H9 (cell line): ENCODE measurements around the gene EFEMP1. TPM values are rescaled to one million over a fixed set of nuclear protein-coding genes. Genes with fewer than 3 reads are reported as not detected.

Experiments
- DNase-seq: peaks from one replicate; pipeline ENCODE4 v3.0.0-alpha.2; 2017
- H2AFZ ChIP-seq: one replicate; pipeline ENCODE4 v1.6.1; 2013; ENCODE audit warnings: mild to moderate bottlenecking, low read length, control low read depth, moderate library complexity
- H2AK5ac ChIP-seq: 2 replicates; pipeline ENCODE4 v1.6.1; 2013; ENCODE audit warnings: low read length, control low read depth, mixed read lengths; ENCODE audit not compliant: insufficient read length
- H2BK120ac ChIP-seq: one replicate; pipeline ENCODE4 v1.6.1; 2013; ENCODE audit warnings: low read depth, mild to moderate bottlenecking, low read length, control low read depth, inconsistent platforms; ENCODE audit not compliant: poor library complexity, severe bottlenecking
- H2BK12ac ChIP-seq: 2 replicates; pipeline ENCODE4 v1.6.1; 2013; ENCODE audit warnings: low read length, control low read depth, mixed read lengths, low read depth; ENCODE audit not compliant: insufficient read length
- H2BK15ac ChIP-seq: 2 replicates; pipeline ENCODE4 v1.6.1; 2013; ENCODE audit warnings: low read depth, low read length, control low read depth
- H2BK20ac ChIP-seq: one replicate; pipeline ENCODE4 v1.6.1; 2013; ENCODE audit warnings: low read depth, mild to moderate bottlenecking, low read length, control low read depth, inconsistent platforms; ENCODE audit not compliant: poor library complexity, severe bottlenecking
- H2BK5ac ChIP-seq: 2 replicates; pipeline ENCODE4 v1.6.1; 2013; ENCODE audit warnings: low read length, control low read depth, mixed read lengths; ENCODE audit not compliant: insufficient read length
- H3K14ac ChIP-seq: 2 replicates; pipeline ENCODE4 v1.6.1; 2013; ENCODE audit warnings: low read length, control low read depth; ENCODE audit not compliant: insufficient read depth
- H3K18ac ChIP-seq: 2 replicates; pipeline ENCODE4 v1.6.1; 2013; ENCODE audit warnings: low read depth, mild to moderate bottlenecking, mixed read lengths, low read length, control low read depth; ENCODE audit not compliant: insufficient read length
- H3K23ac ChIP-seq: 2 replicates; pipeline ENCODE4 v1.6.1; 2013; ENCODE audit warnings: low read length, control low read depth, mixed read lengths, low read depth; ENCODE audit not compliant: insufficient read length
- H3K23me2 ChIP-seq: 2 replicates; pipeline ENCODE4 v1.6.1; 2013; ENCODE audit warnings: low read depth, mild to moderate bottlenecking, mixed read lengths, low read length, control low read depth; ENCODE audit not compliant: insufficient read length, poor library complexity, severe bottlenecking
- H3K27ac ChIP-seq: 2 replicates; pipeline ENCODE4 v1.5.1; 2013; ENCODE audit warnings: low read length, control low read depth, mixed read lengths, low read depth; ENCODE audit not compliant: insufficient read length
- H3K27me3 ChIP-seq: 2 replicates; pipeline ENCODE4 v1.6.1; 2013; ENCODE audit warnings: low read length, control low read depth, inconsistent platforms; ENCODE audit not compliant: insufficient read depth
- H3K4ac ChIP-seq: 2 replicates; pipeline ENCODE4 v1.6.1; 2013; ENCODE audit warnings: low read depth, mild to moderate bottlenecking, control low read depth, inconsistent platforms, low read length, moderate library complexity
- H3K4me1 ChIP-seq: 2 replicates; pipeline ENCODE4 v1.6.1; 2013; ENCODE audit warnings: low read length, control low read depth, inconsistent platforms; ENCODE audit not compliant: insufficient read depth
- H3K4me2 ChIP-seq: 2 replicates; pipeline ENCODE4 v1.6.1; 2013; ENCODE audit warnings: low read length, control low read depth, mixed read lengths; ENCODE audit not compliant: insufficient read length, insufficient read depth
- H3K56ac ChIP-seq: 2 replicates; pipeline ENCODE4 v1.6.1; 2013; ENCODE audit warnings: low read depth, mild to moderate bottlenecking, mixed read lengths, low read length, control low read depth; ENCODE audit not compliant: insufficient read length
- H3K79me1 ChIP-seq: 2 replicates; pipeline ENCODE4 v1.6.1; 2013; ENCODE audit warnings: low read depth, mild to moderate bottlenecking, moderate library complexity, low read length, control low read depth, inconsistent platforms; ENCODE audit not compliant: insufficient read depth, poor library complexity, severe bottlenecking
- H3K79me2 ChIP-seq: 2 replicates; pipeline ENCODE4 v1.6.1; 2013; ENCODE audit warnings: low read length, control low read depth, inconsistent platforms; ENCODE audit not compliant: insufficient read depth
- H3K9ac ChIP-seq: 2 replicates; pipeline ENCODE4 v1.6.1; 2013; ENCODE audit warnings: low read length, control low read depth, mixed read lengths; ENCODE audit not compliant: insufficient read length; ENCODE audit errors: extremely low read depth
- H3K9me3 ChIP-seq: one replicate; pipeline ENCODE4 v1.6.1; 2013; ENCODE audit warnings: low read depth, low read length, inconsistent platforms; ENCODE audit not compliant: control insufficient read depth
- H3T11ph ChIP-seq: one replicate; pipeline ENCODE4 v1.6.1; 2013; ENCODE audit warnings: mild to moderate bottlenecking, low read length, control low read depth, inconsistent platforms
- H4K20me1 ChIP-seq: one replicate; pipeline ENCODE4 v1.6.1; 2013; ENCODE audit not compliant: control insufficient read depth, insufficient read length, insufficient read depth
- H4K5ac ChIP-seq: 2 replicates; pipeline ENCODE4 v1.6.1; 2013; ENCODE audit warnings: low read depth, mild to moderate bottlenecking, mixed read lengths, low read length, control low read depth; ENCODE audit not compliant: insufficient read length
- H4K8ac ChIP-seq: replicated peaks from 2 replicates; pipeline ENCODE4 v1.6.1; 2013; ENCODE audit warnings: low read length, control low read depth, mixed read lengths, low read depth; ENCODE audit not compliant: insufficient read length
- H4K91ac ChIP-seq: 2 replicates; pipeline ENCODE4 v1.6.1; 2013; ENCODE audit warnings: low read depth, mild to moderate bottlenecking, moderate library complexity, mixed read lengths, low read length, control low read depth; ENCODE audit not compliant: insufficient read length
- H3K27ac Mint-ChIP-seq, 3 experiments: 2 replicates in 2 of 3; 3 replicates in 1 of 3; pipeline ENCODE4 v1.8.0; 2020 to 2021; ENCODE audit warnings: mixed read lengths in 3 of 3, mild to moderate bottlenecking in 1 of 3, moderate library complexity in 1 of 3
- H3K27me3 Mint-ChIP-seq: 2 replicates; pipeline ENCODE4 v1.8.0; 2021; ENCODE audit warnings: low read depth, mild to moderate bottlenecking, moderate library complexity, mixed read lengths
- H3K36me3 Mint-ChIP-seq, 3 experiments: 2 replicates in 2 of 3; 3 replicates in 1 of 3; pipeline ENCODE4 v1.8.0; 2020 to 2021; ENCODE audit warnings: low read depth in 3 of 3, mixed read lengths in 3 of 3; ENCODE audit not compliant: insufficient read depth in 1 of 3
- H3K4me1 Mint-ChIP-seq, 2 experiments: 2 replicates each; pipeline ENCODE4 v1.8.0; 2020; ENCODE audit warnings: mixed read lengths in 2 of 2
- H3K4me3 Mint-ChIP-seq, 2 experiments: 2 replicates in 1 of 2; 3 replicates in 1 of 2; pipeline ENCODE4 v1.8.0; 2020 to 2021; ENCODE audit warnings: mild to moderate bottlenecking in 2 of 2, mixed read lengths in 2 of 2, moderate library complexity in 1 of 2
- H3K9me3 Mint-ChIP-seq, 2 experiments: 2 replicates in 1 of 2; 3 replicates in 1 of 2; pipeline ENCODE4 v1.8.0; 2020; ENCODE audit warnings: mild to moderate bottlenecking in 2 of 2, mixed read lengths in 2 of 2, moderate library complexity in 1 of 2
- CTCF ChIP-seq: fragments of 200-600 bp; sonication (generic); conservative IDR thresholded peaks from 3 replicates; pipeline ENCODE4 v1.8.0; 2021; ENCODE audit warnings: antibody characterized with exemption, mild to moderate bottlenecking
- WGBS: extraction: QIAGEN DNeasy Blood & Tissue Kit; methylation state at CpG from one replicate; pipeline ENCODE4 v1.1.7; 2013; ENCODE audit warnings: missing lambda C conversion rate, low lambda C conversion rate, mixed read lengths; ENCODE audit not compliant: insufficient read length; ENCODE audit errors: extremely low coverage; 5-methylcytosine and 5-hydroxymethylcytosine counted together
- total RNA-seq: library from RNA; stranded (reverse); gene quantifications from 2 replicates; pipeline ENCODE4 v1.2.1, GENCODE V29; 2021

Gene EFEMP1
- total RNA-seq, 1 experiment from 2014 or later: 3.5 TPM

GRCh38 chr2:55906993-55907392 is 16.6 kb downstream of the EFEMP1 start:
- H3K14ac ChIP-seq: no peak overlapping the region
- H3K9me3 ChIP-seq: no peaks in the 10 kb centered on the region
- H4K91ac ChIP-seq: no peak overlapping the region
- no peak overlapping the region for H2AFZ ChIP-seq
- no peaks in the 10 kb centered on the region for H3K79me2 ChIP-seq
- no peaks in the 10 kb centered on the region for H3K27me3 ChIP-seq
- H2AK5ac ChIP-seq: no peak overlapping the region
- no peak overlapping the region for H3K56ac ChIP-seq
- Mint-ChIP-seq H3K4me1 (peaks cover 3 to 4% of the 10 kb centered on the region in 2 experiments; a peak in 1 of 4 replicates), H3K9me3 (no peaks in the 10 kb centered on the region; a peak in 1 of 5 replicates), H3K4me3 (no peak overlapping the region), H3K27ac (no peak overlapping the region), H3K36me3 (no peaks in the 10 kb centered on the region; a peak in 1 of 7 replicates), H3K27me3 (peaks cover 4% of the 10 kb centered on the region; the same call in 1 of the 2 replicates)
- no peaks in the 10 kb centered on the region for H3K4me1 ChIP-seq
- no peak overlapping the region for H3K18ac ChIP-seq
- DNase-seq: no peak
- TF ChIP-seq CTCF: no peak
- no peak overlapping the region for H2BK15ac ChIP-seq
- no peaks in the 10 kb centered on the region for H3K23me2 ChIP-seq
- no peak overlapping the region for H3K9ac ChIP-seq
- no peak overlapping the region for H3K4me2 ChIP-seq
- H3K79me1 ChIP-seq: no peaks in the 10 kb centered on the region
- H2BK20ac ChIP-seq: no peak overlapping the region
- no peak overlapping the region for H4K5ac ChIP-seq
- no CpG with 5 or more reads among the region's 1 CpG for WGBS
- no peak overlapping the region for H3K23ac ChIP-seq
- H4K20me1 ChIP-seq: no peaks in the 10 kb centered on the region
- no peak overlapping the region for H2BK5ac ChIP-seq
- H3T11ph ChIP-seq: no peak overlapping the region
- no peak overlapping the region for H3K27ac ChIP-seq
- H4K8ac ChIP-seq: no peak overlapping the region
- H2BK12ac ChIP-seq: no peak overlapping the region
- no peak overlapping the region for H3K4ac ChIP-seq
- H2BK120ac ChIP-seq: no peak overlapping the region
